GM12892 (cell line): ENCODE measurements around the gene RGMB.

ENCODE experiments used
- POLR2A ChIP-seq: IDR thresholded peaks from 2 replicates; pipeline ENCODE4 v1.6.1; 2011; ENCODE audit warnings: low read depth, low read length, control low read depth
- POLR2AphosphoS5 ChIP-seq: IDR thresholded peaks from 2 replicates; pipeline ENCODE4 v1.6.1; 2011; ENCODE audit warnings: low read depth, low read length, control low read depth

- no peak for TF ChIP-seq POLR2A
- TF ChIP-seq POLR2AphosphoS5 = no peak
Measured at GRCh38 chr5:98769959-98770208, 3.6 kb upstream of the RGMB start.
